Fibroblast of peridontal ligament (primary cell): ENCODE results near the gene MEIS2.
A peak's percentile ranks its signal among the peaks of the same experiment; 100 is the strongest.
"Not testable (repeated sequence)": the region's sequence is repeated elsewhere in the genome, so short reads cannot be mapped to it uniquely, and the experiment has no call there.

Source experiments
- DNase-seq: peaks from one replicate; pipeline ENCODE4 v3.0.0-alpha.2; 2010; ENCODE audit errors: extremely low read depth

Gene MEIS2

DNA sequence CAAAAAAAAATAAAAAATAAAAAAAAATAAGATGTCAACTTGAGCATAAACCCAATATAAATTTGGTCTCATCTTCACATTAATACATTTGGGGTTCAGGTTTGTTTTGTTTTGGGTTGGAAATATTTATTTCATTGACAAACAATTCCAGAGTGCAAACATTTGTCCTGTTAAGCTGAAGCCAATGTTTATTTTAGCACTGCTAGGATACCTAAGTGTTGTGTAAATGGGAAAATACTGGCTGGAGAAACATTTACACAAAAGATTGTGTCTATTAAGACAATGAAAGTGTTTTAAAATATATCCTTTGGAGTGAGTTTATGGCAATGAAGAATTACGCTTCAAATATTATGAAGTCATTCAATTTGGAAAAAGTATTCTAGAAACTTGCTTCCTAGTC is 91.1 kb downstream of the MEIS2 start:
- DNase-seq: no peak

DNA sequence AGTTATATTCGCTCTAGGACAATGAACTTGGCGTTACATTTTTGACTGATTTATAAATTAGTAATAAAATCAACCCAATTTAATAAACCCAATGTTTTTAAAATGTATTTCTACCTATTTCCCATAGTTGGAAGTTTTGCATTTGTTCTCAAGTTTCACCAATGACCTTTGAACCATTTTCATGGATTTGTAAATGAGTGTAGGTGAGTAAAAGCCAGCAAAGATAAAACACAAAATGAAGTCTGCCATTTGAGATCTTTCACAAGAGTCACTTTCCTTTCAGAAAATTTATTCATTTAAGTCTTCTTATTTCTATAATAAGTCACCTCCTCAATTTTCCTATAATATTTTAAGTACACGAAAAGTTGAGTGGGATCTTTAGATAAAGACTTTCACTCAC is 92.1 kb downstream of the MEIS2 start:
- DNase-seq: no peak

DNA sequence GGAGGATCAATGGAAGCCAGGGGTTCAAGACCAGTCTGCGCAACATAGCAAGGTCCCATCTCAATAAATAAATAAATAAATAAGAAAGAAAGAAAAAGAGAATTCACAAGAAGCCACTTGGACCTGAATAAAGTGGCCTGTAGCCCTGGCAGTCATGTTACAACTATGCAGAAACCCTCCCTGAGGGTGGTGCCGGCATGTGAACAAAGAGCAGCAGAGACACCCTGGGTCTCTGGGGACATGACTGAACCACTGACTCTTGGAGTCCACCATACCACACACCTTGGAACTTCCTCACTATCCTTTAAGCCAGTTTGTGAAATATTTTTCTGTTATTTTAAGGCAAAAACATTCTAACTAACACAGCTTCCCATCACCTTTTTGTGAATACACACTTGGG is 93.0 kb downstream of the MEIS2 start:
- DNase-seq: no peak

DNA sequence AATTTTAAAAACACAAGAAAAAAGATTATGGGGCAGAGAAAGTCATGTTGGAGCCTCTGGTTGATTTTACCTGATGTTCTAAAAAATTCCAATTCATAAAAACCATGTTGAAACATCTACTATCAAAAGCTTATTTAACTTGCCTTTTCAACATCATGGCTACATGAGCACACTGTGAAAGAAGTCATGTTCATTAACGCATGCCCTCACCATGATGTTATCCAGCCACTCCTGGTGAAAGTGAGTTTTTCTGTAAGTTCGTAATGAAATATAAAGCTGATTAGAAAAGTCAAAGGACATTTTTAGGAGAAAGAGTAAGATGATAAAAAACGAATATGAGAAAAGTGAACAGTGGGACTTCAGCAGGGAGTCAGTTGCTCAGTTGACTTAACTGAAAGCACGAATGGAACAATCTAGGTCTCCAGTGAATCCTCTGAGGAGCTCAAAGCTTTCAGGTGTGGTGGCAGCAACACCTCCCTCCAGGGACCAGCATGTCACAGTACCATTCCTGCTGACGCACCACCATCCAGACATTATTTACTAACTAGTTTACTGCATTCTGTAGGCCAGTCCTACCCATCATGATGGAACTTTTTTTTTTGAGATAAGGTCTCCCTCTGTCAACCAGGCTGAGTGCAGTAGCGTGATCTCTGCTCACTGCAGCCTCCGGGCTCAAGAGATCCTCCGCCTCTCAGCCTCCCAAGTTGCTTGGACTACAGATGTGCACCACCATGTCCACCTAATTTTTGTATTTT is 95.2 kb downstream of the MEIS2 start:
- DNase-seq: no peak

DNA sequence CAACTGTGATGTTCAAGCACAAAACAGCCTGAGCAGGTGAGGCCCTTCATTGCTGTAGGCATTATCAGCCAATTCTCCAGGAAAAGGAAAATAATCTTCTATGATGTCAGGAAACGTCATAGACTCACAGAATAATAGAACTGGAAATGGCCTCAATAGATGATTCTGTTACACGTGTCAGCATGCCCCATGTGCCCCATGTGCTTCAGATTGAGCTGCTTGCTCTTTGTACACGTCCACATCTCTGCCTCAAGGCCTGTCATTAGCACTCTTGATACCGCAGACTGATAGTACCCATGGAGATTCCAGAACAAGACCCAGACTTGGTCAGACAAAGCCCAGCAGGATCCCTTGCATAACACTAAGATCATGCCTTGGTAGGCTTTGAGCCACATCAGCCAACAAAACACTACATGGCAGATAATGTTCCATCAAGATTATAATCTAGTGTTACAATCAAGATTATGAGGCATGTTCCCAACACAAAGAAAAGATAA is 95.9 kb downstream of the MEIS2 start:
- DNase-seq: no peak

GRCh38 chr15:37002041-37002672 is 98.2 kb downstream of the MEIS2 start:
- no peak for DNase-seq

- no peak for DNase-seq
Measured at GRCh38 chr15:37001417-37001816, 98.9 kb downstream of the MEIS2 start.

GRCh38 chr15:36999778-37000177 is 100.6 kb downstream of the MEIS2 start:
- no peak for DNase-seq

DNA sequence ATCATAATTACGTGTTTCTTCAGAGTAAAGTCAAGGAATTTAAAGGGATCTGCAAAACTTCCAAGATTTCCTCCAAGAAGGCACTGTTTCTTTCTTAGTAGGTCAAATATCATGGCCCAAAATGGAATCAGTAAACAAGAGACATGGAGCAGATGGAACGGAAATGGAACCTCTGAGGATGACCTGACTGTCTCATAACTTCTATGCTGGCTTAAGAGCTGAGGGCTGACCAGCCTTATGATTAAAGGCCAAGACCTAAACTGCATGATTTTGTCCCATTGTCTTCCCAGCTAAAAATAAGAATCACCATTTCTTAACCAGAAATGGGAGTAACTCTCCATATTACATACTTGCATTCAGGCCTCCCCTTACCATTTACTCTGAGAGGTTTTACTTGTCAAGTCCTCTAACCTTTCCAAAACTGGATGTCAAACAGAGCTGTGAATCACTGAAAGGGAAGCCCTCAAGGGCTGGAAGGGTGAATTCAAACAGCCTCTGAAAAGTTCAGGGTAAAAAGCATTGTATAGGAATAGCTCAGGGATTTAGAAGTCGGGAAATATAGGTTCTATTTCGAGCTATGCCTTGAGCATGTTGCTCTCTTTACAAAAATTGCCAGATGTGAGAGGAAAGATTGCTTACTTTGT is 103.7 kb downstream of the MEIS2 start:
- no peak for DNase-seq

DNA sequence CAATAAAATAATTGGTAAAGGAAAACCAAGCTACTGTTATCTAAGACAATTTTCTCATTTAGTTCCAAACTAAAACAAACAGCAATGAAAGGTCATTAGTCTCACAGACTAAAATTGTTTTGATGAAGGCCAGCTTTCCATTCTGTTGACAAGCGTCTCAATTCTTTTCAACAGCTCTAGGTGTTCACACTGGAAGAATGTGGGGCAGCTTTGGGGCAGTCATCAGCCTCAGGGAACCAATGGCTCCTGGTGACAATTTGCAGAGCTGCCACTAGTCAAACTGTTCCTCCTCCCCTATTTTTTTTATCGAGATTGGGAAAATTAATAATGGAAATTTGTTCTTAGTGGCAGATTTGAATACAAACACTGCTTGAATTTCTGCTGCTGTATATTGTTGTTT is 104.2 kb downstream of the MEIS2 start:
- DNase-seq: no peak

- DNase-seq: no peak
Measured at GRCh38 chr15:36994790-36995189, 105.6 kb downstream of the MEIS2 start.

DNA sequence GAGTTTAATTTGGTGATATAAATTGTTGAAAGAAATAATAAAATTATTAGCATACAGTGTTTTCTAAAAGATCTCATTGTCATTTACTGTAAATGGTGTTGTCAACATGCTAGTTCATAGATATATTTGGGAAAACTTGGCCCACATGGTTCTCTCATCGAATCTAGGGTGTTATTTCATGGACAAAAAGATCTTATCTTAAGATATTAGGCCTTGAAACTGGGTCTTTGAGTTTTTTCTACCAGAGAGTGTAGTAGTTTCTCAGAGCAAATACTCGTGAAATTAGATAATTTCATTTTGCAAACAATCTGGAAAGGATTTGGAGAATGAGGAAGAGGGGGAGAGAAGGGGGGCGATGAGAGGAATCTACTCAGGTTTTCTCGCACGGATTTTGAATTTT is 107.9 kb downstream of the MEIS2 start:
- DNase-seq: no peak

DNA sequence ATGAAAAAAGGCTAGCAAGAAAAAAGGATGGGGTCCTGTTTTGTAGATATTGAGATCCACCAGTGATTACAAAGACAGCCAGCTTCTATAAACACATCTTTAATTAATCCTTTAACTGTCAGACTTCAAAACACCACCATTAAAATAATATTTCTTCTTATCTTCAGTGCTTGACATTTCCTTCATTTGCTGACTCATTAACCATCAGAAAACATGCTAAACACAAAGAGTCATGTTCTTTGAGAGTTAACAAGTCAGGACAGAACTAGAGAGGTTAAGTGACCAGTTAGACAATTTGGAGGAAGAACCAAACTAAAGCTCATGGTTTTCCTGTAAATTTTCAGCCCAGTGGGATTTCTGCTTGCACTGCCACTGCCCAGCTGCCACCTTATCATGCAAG is 111.4 kb downstream of the MEIS2 start:
- DNase-seq: no peak

DNA sequence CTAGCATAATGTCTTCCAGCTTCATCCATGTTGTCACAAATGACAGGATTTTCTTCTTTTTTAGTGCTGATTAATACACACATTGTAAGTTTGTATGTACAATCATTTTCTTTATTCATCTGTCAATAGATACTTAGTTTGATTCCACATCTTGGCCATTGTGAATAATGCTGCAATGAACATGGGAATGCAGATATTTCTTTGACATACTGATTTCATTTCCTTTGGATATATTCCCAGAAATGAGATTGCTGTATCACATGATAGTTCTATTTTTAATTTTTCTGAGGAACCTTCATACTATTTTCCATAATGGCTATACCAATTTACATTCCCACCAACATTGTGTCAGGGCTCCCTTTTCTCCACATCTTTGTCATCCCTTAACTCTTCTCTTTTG is 117.9 kb downstream of the MEIS2 start:
- DNase-seq: peak; percentile 67

DNA sequence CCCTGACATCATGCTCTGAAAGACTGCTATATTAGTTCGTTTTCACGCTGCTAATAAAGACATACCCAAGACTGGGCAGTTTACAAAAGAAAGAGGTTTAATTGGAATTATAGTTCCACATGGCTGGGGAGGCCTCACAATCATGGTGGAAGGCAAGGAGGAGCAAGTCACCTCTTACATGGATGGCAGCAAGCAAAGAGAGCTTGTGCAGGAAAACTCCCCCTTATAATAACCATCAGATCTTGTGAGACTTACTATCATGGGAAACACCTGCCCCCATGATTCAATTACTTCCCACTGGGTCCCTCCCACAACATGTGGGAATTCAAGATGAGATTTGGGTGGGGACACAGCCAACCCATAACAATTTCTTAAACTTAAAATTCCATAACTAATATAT is 120.1 kb downstream of the MEIS2 start:
- DNase-seq: not testable (repeated sequence)

DNA sequence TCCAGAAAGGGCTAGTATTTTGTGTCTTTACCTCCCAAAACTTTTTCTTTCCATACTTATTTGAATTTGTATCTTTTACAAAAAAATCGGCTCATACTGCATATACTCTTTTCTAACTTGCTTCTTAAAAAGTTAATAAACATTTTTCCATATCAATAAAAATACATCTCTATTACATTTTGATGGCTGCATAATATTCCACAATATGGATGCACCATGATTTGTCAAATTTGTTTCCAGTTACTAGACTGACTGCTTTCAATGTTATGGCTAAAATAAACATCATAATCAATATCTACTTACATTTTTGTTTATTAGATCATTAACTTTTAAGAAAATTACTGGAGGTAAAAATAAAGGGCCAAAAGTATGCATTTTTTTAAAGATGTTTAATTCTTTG is 121.7 kb downstream of the MEIS2 start:
- no peak for DNase-seq

- no peak for DNase-seq
Measured at GRCh38 chr15:36978126-36978525, 122.2 kb downstream of the MEIS2 start.

- no peak for DNase-seq
Measured at GRCh38 chr15:36977659-36978058, 122.7 kb downstream of the MEIS2 start.

- DNase-seq: no peak
Measured at GRCh38 chr15:36972704-36973103, 127.6 kb downstream of the MEIS2 start.

GRCh38 chr15:36970522-36970921 is 129.8 kb downstream of the MEIS2 start:
- no peak for DNase-seq

DNA sequence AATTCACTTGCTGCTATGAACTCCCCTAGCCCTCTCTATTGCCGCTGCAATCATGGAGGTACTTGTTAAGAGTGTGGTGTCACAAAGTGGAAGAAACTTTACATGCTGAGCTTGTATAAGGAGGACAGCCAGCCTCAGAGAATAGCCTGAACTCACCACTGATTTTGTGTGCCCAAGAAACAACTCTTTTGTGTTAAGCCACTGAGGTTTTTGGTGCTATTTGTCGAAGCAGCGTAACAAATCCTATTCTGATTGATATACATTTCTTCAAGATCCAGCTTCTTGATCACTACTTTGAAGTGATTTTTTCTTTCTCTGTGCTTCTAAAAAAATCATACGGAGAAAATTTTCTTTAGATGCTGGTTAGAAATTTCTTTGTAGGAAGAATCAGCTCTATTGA is 132.4 kb downstream of the MEIS2 start:
- DNase-seq: no peak

- no peak for DNase-seq
Measured at GRCh38 chr15:36966708-36967107, 133.6 kb downstream of the MEIS2 start.
